Upper lobe of right lung (tissue), 1 donor: Measurements from ENCODE around the gene ATP1A4. TPM values are rescaled to one million over a fixed set of nuclear protein-coding genes. Genes with fewer than 3 reads are reported as not detected.
A peak's percentile ranks its signal among the peaks of the same experiment; 100 is the strongest.

Source experiments
- ATAC-seq: fragments of 200-7000 bp; cut with Tn5 transposase; one replicate; pipeline ENCODE4 v1.9.1; 2020; ENCODE audit warnings: mild to moderate bottlenecking, moderate library complexity
- DNase-seq: peaks from one replicate; pipeline ENCODE4 v3.0.0-alpha.2; 2020
- H3K27ac ChIP-seq: fragments of 200-600 bp; one replicate; pipeline ENCODE4 v1.8.0; 2022
- H3K27me3 ChIP-seq: fragments of 200-600 bp; one replicate; pipeline ENCODE4 v1.8.0; 2022; ENCODE audit warnings: mild to moderate bottlenecking
- H3K36me3 ChIP-seq: fragments of 200-600 bp; one replicate; pipeline ENCODE4 v1.8.0; 2022
- H3K4me1 ChIP-seq: fragments of 200-600 bp; one replicate; pipeline ENCODE4 v1.8.0; 2022
- H3K4me3 ChIP-seq: fragments of 200-600 bp; one replicate; pipeline ENCODE4 v1.8.0; 2022; ENCODE audit warnings: mild to moderate bottlenecking
- H3K9me3 ChIP-seq: fragments of 200-600 bp; one replicate; pipeline ENCODE4 v1.8.0; 2022
- CTCF ChIP-seq: fragments of 200-600 bp; IDR thresholded peaks from one replicate; pipeline ENCODE4 v1.8.0; 2022; ENCODE audit warnings: antibody characterized with exemption
- intact Hi-C: fragments of 100-400 bp; cut with DNase I; formaldehyde crosslinking; loops from one replicate; pipeline ENCODE4 v1.11.0; 2022
- total RNA-seq: library from RNA; stranded (reverse); fragmentation: NEBNext Ultra II Directional; extraction: Animal tissue kit (Norgen Biotek cat#: 25700); gene quantifications from one replicate; pipeline ENCODE4 v1.2.1, GENCODE V29; 2021
- donor health status: DM: no; HTN: yes; CAD: no; lungs with severe emphysema.

The ATP1A4 gene
- total RNA-seq, 1 donor from 2014 or later: 0.96 TPM

- Histone ChIP-seq H3K27ac (peak overlapping the region; percentile 68), H3K9me3 (no peaks in the 10 kb centered on the region), H3K36me3 (peaks cover 41% of the 10 kb centered on the region), H3K27me3 (no peaks in the 10 kb centered on the region), H3K4me3 (no peak overlapping the region), H3K4me1 (peaks cover 55% of the 10 kb centered on the region)
- no peak for DNase-seq
- no peak for ATAC-seq
- intact Hi-C loops: no loop called here
- no peak for TF ChIP-seq CTCF
Measured at GRCh38 chr1:160207771-160208556, 56.6 kb downstream of the ATP1A4 start.

- DNase-seq: no peak
- Histone ChIP-seq H3K36me3 (peaks cover 48% of the 10 kb centered on the region), H3K4me3 (no peak overlapping the region), H3K4me1 (peaks cover 55% of the 10 kb centered on the region), H3K27ac (peak overlapping the region; percentile 68), H3K9me3 (no peaks in the 10 kb centered on the region), H3K27me3 (no peaks in the 10 kb centered on the region)
- no peak for ATAC-seq
- intact Hi-C loops: no loop called here
- TF ChIP-seq CTCF: no peak
Measured at GRCh38 chr1:160208557-160209320, 57.3 kb downstream of the ATP1A4 start.

- Histone ChIP-seq H3K36me3 (peaks cover 56% of the 10 kb centered on the region), H3K4me1 (peaks cover 50% of the 10 kb centered on the region), H3K4me3 (no peak overlapping the region), H3K27ac (peak overlapping the region; percentile 68), H3K9me3 (no peaks in the 10 kb centered on the region), H3K27me3 (no peaks in the 10 kb centered on the region)
- intact Hi-C loops: no loop called here
- ATAC-seq: no peak
- DNase-seq: no peak
- no peak for TF ChIP-seq CTCF
Measured at GRCh38 chr1:160209321-160210046, 58.1 kb downstream of the ATP1A4 start.

- intact Hi-C loops: no loop called here
- peaks cover 45% of the 10 kb centered on the region for H3K4me1 ChIP-seq
- DNase-seq: no peak
Measured at GRCh38 chr1:160210561-160210960, 59.2 kb downstream of the ATP1A4 start.

More at GRCh38 chr1:160210561-160210960, 59.2 kb downstream of the ATP1A4 start:
- Histone ChIP-seq H3K27me3 (no peaks in the 10 kb centered on the region), H3K27ac (no peak overlapping the region), H3K36me3 (peaks cover 67% of the 10 kb centered on the region), H3K4me3 (no peak overlapping the region), H3K9me3 (no peaks in the 10 kb centered on the region)
- TF ChIP-seq CTCF: no peak
- ATAC-seq: no peak
